NCI-H446 (cell line): ENCODE measurements around the gene TUBA4A.

Source experiments
- DNase-seq, 2 experiments: peaks; one replicate each; lab custom pipeline; 2025; lab: John Stamatoyannopoulos, UW

TUBA4A gene

GRCh38 chr2:219286436-219287115 lies 32.9 kb upstream of the TUBA4A start:
- DNase-seq, result no peak

DNA sequence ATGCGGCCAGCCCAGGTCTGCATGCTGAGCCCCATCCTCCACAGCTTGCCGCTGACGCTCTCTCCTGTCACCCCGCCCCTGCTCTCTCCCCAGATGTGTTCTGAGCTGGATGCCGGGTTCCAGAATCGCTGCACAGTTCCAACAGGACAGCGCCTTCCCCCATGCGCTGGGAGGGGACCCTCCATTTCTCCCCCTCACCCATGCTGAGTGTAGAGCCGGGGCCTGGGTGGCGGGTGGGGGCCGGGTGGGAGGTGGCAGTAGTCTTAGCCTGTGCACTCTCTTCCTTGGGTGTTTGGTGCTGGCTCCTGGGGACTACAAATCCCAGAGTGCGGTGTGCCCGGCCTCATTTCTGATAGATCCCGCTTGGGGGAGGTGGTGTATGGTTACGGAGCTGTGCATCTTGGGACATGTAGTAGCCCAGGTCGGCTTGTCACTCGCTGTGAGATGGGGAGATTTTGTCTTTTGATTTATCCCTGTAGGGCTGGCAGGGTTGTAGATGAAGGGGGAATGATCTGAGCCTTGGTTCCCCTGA lies 32.2 kb upstream of the TUBA4A start:
- DNase-seq, result no peak

- no peak for DNase-seq
Observed at GRCh38 chr2:219285373-219285735, 31.6 kb upstream of the TUBA4A start.

- DNase-seq, result no peak
Observed at GRCh38 chr2:219284501-219285372, 31.0 kb upstream of the TUBA4A start.

GRCh38 chr2:219282943-219283581 lies 29.3 kb upstream of the TUBA4A start:
- DNase-seq, result no peak

- no peak for DNase-seq
Observed at GRCh38 chr2:219282375-219282774, 28.7 kb upstream of the TUBA4A start.

DNA sequence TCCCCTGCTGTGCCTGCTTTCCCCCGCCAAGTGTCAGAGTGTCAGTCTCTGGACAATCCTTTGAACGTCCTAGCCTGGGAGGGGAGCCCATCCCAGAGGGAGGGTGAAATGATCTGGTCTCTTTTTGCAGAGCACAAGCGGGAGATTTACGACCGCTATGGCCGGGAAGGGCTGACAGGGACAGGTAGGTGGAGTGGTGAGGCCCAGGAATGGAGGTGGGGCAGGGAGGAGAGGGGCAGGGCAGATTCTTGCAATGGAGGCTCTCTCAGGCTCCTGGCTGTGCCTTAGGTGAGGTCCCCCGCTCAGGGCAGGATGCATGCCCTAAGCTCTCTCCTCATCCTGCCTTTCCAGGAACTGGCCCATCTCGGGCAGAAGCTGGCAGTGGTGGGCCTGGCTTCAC lies 27.9 kb upstream of the TUBA4A start:
- no peak for DNase-seq

- DNase-seq, result no peak
Observed at GRCh38 chr2:219280651-219281050, 26.9 kb upstream of the TUBA4A start.

DNA sequence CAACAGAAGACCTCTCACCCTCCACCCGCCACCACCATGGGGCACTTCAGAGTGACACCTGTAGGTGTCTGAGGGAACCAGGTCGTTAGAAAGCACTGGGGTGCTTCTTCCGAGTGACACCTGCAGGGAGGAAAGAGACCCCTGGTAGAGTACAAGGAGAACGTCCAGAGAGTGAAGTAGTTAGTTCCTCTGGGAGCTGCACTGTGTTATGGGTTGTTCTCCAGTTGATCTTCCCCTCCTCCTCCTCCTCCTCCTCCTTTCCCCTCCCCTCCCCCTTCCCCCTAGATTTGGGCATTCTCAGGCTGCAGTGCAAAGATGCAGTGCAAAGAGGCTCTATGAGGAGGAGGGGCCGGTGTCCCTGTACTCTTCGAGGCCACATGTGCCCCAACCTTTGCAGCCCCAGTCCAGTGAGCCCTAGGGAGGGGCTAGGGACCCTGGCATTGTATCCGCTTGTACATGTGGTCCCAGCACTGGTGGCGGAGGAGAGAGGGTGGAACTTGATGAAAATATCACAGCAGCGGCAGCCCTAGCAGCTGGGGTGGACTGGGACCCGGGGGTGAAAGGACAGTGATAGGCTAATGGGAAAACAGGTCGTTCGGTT lies 26.3 kb upstream of the TUBA4A start:
- DNase-seq, result no peak

DNA sequence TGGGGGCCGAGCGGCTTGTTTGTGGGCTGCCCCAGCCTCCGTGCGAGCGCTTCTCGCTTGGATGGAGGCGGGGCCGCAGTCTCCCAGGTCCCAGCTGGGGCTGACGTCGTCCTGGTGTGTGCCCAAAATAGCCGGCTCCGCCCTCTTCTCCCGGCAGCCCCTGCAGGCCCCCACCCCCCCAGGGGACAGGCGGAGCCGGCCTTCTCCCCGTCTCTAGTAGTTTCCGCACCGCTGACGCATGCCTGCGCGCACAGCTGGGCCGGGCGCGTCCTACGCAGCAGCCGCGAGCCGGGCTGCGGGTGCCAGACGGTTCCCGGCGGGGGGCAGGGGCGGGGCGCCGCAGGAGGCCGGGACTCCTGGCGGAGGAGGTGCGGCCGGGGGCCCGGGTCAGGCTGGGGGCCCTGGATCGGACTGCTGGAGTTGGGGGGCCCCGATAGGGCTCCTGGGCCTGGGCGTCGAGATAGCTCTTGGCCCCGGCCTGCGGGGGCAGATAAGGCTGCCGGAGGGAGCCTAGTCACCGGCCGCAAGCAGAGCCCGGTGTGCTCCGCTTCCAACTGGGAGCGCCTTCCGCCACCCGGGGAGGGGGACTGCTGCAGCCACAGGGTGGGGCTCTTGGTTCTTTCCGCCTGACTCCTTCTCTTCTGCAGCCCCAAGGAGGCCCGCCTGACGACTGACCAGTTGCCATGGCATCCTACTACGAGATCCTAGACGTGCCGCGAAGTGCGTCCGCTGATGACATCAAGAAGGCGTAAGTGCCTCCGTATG lies 25.6 kb upstream of the TUBA4A start, which contains the start of gene DNAJB2:
Gene DNAJB2 (plus strand): TSS at position 216 of the 765 bp plus-strand sequence. CDS start 468 bp downstream, at position 684.
- DNase-seq, result peak; percentile 92 to 98

DNA sequence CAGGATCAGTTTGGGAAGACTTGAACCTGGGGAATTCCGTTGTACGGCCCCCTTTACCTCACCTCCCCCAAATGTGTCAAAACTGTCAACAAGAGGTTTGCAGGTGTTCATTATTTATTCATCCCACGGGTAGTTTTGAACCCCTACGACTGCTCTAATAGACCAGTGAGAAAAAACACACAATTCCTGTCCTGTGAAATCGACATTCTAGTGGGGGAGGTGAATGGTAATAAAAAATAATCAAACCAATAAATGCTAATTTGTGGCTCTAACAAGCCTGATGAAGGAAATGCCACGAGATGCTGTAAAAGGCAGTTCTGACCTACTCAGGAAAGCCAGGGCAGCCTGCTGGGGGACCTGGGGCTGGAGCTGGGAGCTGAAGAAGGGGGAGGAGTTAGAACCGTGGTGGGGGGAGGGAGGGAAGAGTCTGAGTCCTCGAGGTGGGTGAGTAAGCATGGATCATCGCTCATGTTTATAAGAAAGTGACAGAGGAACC lies 25.0 kb upstream of the TUBA4A start:
- DNase-seq, result no peak

GRCh38 chr2:219277703-219278654 lies 24.3 kb upstream of the TUBA4A start:
- peak; percentile 33 to 73 for DNase-seq

GRCh38 chr2:219274361-219274921 lies 20.7 kb upstream of the TUBA4A start:
- no peak for DNase-seq

- DNase-seq, result no peak
Observed at GRCh38 chr2:219273937-219274336, 20.2 kb upstream of the TUBA4A start.

DNA sequence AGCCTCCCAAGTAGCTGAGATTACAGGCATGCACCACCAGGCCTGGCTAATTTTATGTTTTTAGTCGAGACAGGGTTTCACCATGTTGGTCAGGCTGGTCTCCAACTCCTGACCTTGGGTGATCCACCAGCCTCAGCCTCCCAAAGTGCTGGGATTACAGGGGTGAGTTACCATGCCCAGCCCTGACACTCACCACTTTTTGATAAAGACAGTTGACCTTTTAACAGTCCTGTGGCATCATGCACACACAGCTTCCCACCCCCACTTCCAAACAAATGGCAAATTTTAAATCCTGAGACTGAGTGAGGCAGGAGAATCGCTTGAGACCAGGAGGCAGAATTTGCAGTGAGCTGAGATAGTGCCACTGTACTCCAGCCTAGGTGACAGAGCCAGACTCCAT lies 19.3 kb upstream of the TUBA4A start:
- no peak for DNase-seq

DNA sequence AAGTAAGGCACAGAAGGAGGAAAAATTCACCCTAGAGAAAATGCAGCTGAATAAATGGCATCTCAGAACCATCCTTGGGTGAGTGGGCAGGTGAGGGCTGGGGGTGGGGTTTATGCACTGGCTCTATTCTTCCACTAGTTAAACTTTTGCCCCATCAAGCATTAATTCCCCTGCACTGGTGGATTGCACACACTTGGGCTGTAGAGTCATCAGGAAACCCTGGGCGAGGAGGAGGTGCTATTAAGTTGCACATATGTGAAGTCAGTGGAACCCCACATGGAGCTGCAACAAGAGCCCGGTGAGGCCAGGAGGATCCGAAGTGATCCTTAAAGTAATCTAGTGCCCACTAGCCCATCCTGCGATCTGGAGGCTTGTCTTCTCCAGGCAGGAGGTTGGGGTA lies 18.6 kb upstream of the TUBA4A start:
- DNase-seq, result no peak

- DNase-seq, result no peak
Observed at GRCh38 chr2:219271021-219271420, 17.3 kb upstream of the TUBA4A start.

DNA sequence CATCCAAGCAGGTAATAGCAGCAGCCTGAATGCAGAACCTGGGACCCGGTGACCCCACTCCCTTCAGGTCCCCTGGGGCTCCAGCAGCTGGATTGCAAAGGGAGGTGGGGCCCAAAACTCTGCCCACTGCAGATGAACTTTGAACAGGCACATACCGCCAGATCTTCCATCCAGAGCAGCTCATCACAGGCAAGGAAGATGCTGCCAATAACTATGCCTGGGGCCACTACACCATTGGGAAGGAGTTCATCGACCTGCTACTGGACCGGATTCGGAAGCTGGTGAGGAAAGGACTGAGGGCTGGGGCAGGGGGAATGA lies 16.3 kb upstream of the TUBA4A start:
- DNase-seq, result no peak

- no peak for DNase-seq
Observed at GRCh38 chr2:219269362-219270054, 15.8 kb upstream of the TUBA4A start.
